Measurements from ENCODE around the gene RAB6B. TPM values are rescaled to one million over a fixed set of nuclear protein-coding genes. Genes with fewer than 3 reads are reported as not detected.

RAB6B gene
- total RNA-seq, 1 experiment from 2014 or later = 0.86 TPM

GRCh38 chr3:133887803-133888703 lies 7.6 kb downstream of the RAB6B start:
- BruUV-seq (replicated peaks) = no TSS peak
- Histone ChIP-seq H3K4me1 (ENCODE audit: insufficient read depth, low read length, poor library complexity, severe bottlenecking) (no peaks in the 10 kb centered on the region), H3K4me3 (ENCODE audit: low read depth, low read length, poor library complexity, severe bottlenecking) (no peak overlapping the region), H3K27me3 (replicated peaks; ENCODE audit: insufficient read depth, low read depth, low read length, poor library complexity) (no peaks in the 10 kb centered on the region), H3K36me3 (ENCODE audit: insufficient read depth, low read length, poor library complexity, severe bottlenecking) (no peaks in the 10 kb centered on the region), H3K9me3 (ENCODE audit: low read depth, low read length, poor library complexity, severe bottlenecking) (no peaks in the 10 kb centered on the region), H3K27ac (ENCODE audit: low read depth, low read length, poor library complexity, severe bottlenecking) (no peak overlapping the region)
- intact Hi-C loops (cut with micrococcal nuclease; ENCODE audit: unreplicated experiment) = no loop called here
- ChIA-PET CTCF (no interaction called here), POLR2A (ENCODE audit: low non-redundant PET) (no interaction called here)
- no peak for TF ChIP-seq EZH2 (IDR thresholded peaks at IDR 0.05; ENCODE audit: borderline replicate concordance, low read depth, low read length, poor library complexity, severe bottlenecking)
- TF ChIP-seq CTCF (conservative IDR thresholded peaks at IDR 0.05; ENCODE audit: low read depth, low read length) = no peak
- DNase-seq (ENCODE audit: low spot score) = no peak

GRCh38 chr3:133887074-133887802 lies 8.4 kb downstream of the RAB6B start:
- TF ChIP-seq EZH2 (IDR thresholded peaks at IDR 0.05; ENCODE audit: borderline replicate concordance, low read depth, low read length, poor library complexity, severe bottlenecking) (no peak), CTCF (conservative IDR thresholded peaks at IDR 0.05; ENCODE audit: low read depth, low read length) (no peak)
- CTCF ChIA-PET = no interaction called here

GRCh38 chr3:133886031-133886722 lies 9.5 kb downstream of the RAB6B start:
- ChIA-PET POLR2A (ENCODE audit: low non-redundant PET) (interaction anchor here (0.6 kb wide), 1 partner anchor 324 kb away, joined by 3 read pairs; no protein-coding TSS in a partner anchor), CTCF (no interaction called here)
- no peak for TF ChIP-seq EZH2 (IDR thresholded peaks at IDR 0.05; ENCODE audit: borderline replicate concordance, low read depth, low read length, poor library complexity, severe bottlenecking)
- no peak for TF ChIP-seq CTCF (conservative IDR thresholded peaks at IDR 0.05; ENCODE audit: low read depth, low read length)
- intact Hi-C loops (cut with micrococcal nuclease; ENCODE audit: unreplicated experiment) = no loop called here
- no TSS peak for BruUV-seq (replicated peaks)
- no peaks in the 10 kb centered on the region for H3K36me3 ChIP-seq (ENCODE audit: insufficient read depth, low read length, poor library complexity, severe bottlenecking)
- no peak overlapping the region for H3K27ac ChIP-seq (ENCODE audit: low read depth, low read length, poor library complexity, severe bottlenecking)
- no peaks in the 10 kb centered on the region for H3K4me1 ChIP-seq (ENCODE audit: insufficient read depth, low read length, poor library complexity, severe bottlenecking)
- H3K9me3 ChIP-seq (ENCODE audit: low read depth, low read length, poor library complexity, severe bottlenecking) = no peaks in the 10 kb centered on the region
- H3K4me3 ChIP-seq (ENCODE audit: low read depth, low read length, poor library complexity, severe bottlenecking) = no peak overlapping the region
- DNase-seq (ENCODE audit: low spot score) = no peak
- no peaks in the 10 kb centered on the region for H3K27me3 ChIP-seq (replicated peaks; ENCODE audit: insufficient read depth, low read depth, low read length, poor library complexity)

More at GRCh38 chr3:133887074-133887802, 8.4 kb downstream of the RAB6B start:
- H3K36me3 ChIP-seq (ENCODE audit: insufficient read depth, low read length, poor library complexity, severe bottlenecking) = no peaks in the 10 kb centered on the region
- no TSS peak for BruUV-seq (replicated peaks)
- H3K4me1 ChIP-seq (ENCODE audit: insufficient read depth, low read length, poor library complexity, severe bottlenecking) = no peaks in the 10 kb centered on the region
- no peak for DNase-seq (ENCODE audit: low spot score)
- intact Hi-C loops (cut with micrococcal nuclease; ENCODE audit: unreplicated experiment) = no loop called here
- H3K4me3 ChIP-seq (ENCODE audit: low read depth, low read length, poor library complexity, severe bottlenecking) = no peak overlapping the region
- no peaks in the 10 kb centered on the region for H3K9me3 ChIP-seq (ENCODE audit: low read depth, low read length, poor library complexity, severe bottlenecking)
- POLR2A ChIA-PET (ENCODE audit: low non-redundant PET) = interaction anchor here (0.6 kb wide), 1 partner anchor 325 kb away, joined by 3 read pairs; no protein-coding TSS in a partner anchor
- no peaks in the 10 kb centered on the region for H3K27me3 ChIP-seq (replicated peaks; ENCODE audit: insufficient read depth, low read depth, low read length, poor library complexity)
- H3K27ac ChIP-seq (ENCODE audit: low read depth, low read length, poor library complexity, severe bottlenecking) = no peak overlapping the region
